Activated CD4-positive, CD25-positive, alpha-beta regulatory T cell treated with anti-CD3 and anti-CD28 coated beads, Interleukin-2, amount 50 U/mL, for 24 hours (primary cell): ENCODE data around the gene SAE1.
A peak's percentile ranks its signal among the peaks of the same experiment; 100 is the strongest.

Experiments
- ATAC-seq, 2 donors: fragments of 150-1000 bp; cut with Tn5 transposase; one replicate each; pipeline ENCODE4 v1.10.0; 2021; ENCODE audit warnings: mild to moderate bottlenecking in 1 of 2, moderate library complexity in 1 of 2

SAE1 gene

GRCh38 chr19:47107202-47107952 lies 23.3 kb upstream of the SAE1 start:
- peak; percentile 26 to 43 for ATAC-seq

- ATAC-seq, result no peak
Measured at GRCh38 chr19:47107953-47108746, 22.5 kb upstream of the SAE1 start.

- ATAC-seq, result no peak
Measured at GRCh38 chr19:47109177-47109540, 21.5 kb upstream of the SAE1 start.

- ATAC-seq, result no peak
Measured at GRCh38 chr19:47109541-47110375, 20.9 kb upstream of the SAE1 start.

GRCh38 chr19:47110521-47111005 lies 20.1 kb upstream of the SAE1 start:
- ATAC-seq, result no peak

GRCh38 chr19:47111006-47111621 lies 19.5 kb upstream of the SAE1 start:
- no peak for ATAC-seq

- no peak for ATAC-seq
Measured at GRCh38 chr19:47111682-47112165, 18.9 kb upstream of the SAE1 start.

GRCh38 chr19:47112166-47112996 lies 18.3 kb upstream of the SAE1 start:
- peak; percentile 15 for ATAC-seq

- peak; percentile 83 to 87 for ATAC-seq
Measured at GRCh38 chr19:47112997-47113849, 17.4 kb upstream of the SAE1 start, which contains the start of gene ZC3H4. TSS of gene ZC3H4 (minus strand) at chr19:47113776. CDS start at chr19:47112584, 1,192 bp downstream.

- no peak for ATAC-seq
Measured at GRCh38 chr19:47113850-47114651, 16.6 kb upstream of the SAE1 start.

- ATAC-seq, result no peak
Measured at GRCh38 chr19:47120470-47121067, 10.1 kb upstream of the SAE1 start.

GRCh38 chr19:47122359-47123335 lies 8.0 kb upstream of the SAE1 start:
- ATAC-seq, result no peak

- no peak for ATAC-seq
Measured at GRCh38 chr19:47123406-47123805, 7.2 kb upstream of the SAE1 start.

GRCh38 chr19:47124937-47125668 lies 5.5 kb upstream of the SAE1 start:
- ATAC-seq, result peak; percentile 55 to 60

GRCh38 chr19:47125669-47125938 lies 5.0 kb upstream of the SAE1 start:
- no peak for ATAC-seq

GRCh38 chr19:47129579-47129978 lies 1.1 kb upstream of the SAE1 start:
- no peak for ATAC-seq

GRCh38 chr19:47130120-47130588 lies 481 bp upstream of the SAE1 start:
- ATAC-seq, result no peak
